GM10847 (cell line): Measurements from ENCODE around the gene EYS.

Experiments
- POLR2A ChIP-seq: IDR thresholded peaks from 2 replicates; pipeline ENCODE4 v1.6.1; 2011; ENCODE audit not compliant: insufficient read length; ENCODE audit errors: extremely low read depth

EYS gene

GRCh38 chr6:63963769-63964315 lies 1743.2 kb downstream of the EYS start:
- no peak for TF ChIP-seq POLR2A

DNA sequence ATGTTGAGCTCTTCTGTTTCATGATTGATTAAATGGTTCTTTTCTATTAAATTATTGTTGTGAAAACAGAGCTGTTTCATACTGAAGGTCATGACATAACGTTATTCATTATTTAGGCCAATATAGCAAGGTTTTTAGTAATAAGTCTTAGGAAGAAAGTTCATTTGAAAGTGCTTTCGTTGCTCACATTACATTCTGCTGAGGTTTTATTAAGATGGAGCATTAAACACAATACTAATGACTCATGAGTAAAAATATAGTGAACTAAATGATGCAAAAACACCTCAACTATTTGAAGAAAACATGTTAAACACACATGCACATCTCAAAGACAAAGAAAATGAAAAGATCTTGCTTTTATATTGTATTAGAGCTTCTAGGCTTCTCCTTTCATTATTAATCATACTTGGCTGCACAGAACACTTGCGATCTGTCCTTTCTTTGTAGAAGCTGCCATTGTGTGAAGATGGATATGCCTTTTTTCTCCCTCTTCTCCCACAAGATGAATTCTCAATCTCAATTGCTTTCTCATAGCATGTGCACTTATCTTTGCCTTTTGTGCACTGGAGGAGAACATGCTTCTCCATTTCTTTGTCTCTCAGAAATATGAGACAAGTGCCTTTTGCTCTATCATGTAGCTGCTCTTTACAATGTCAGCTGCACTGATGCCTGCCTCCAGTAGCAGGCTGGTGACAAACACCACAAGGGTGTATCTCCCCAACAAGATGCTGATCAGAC lies 1759.1 kb downstream of the EYS start:
- no peak for TF ChIP-seq POLR2A

DNA sequence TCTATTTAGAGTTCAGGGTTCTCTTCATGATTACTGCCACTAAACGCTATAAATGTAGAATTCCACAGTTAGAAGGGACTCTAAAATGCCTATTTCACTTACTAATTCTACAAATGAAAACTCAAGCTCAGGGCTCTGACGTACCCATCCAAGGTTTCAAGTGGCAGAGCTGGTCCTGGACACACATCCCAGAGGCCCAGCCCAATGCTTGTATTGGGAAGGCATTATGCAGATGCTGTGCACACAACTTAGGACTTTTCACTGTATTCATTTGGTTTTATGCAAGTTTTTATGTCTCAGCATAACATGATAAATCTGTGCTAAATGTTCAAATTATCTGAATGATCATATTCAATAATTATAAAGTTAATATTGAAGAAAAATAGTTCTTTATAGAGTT lies 1761.0 kb downstream of the EYS start:
- no peak for TF ChIP-seq POLR2A

- no peak for TF ChIP-seq POLR2A
Measured at GRCh38 chr6:63943826-63944225, 1763.2 kb downstream of the EYS start.

DNA sequence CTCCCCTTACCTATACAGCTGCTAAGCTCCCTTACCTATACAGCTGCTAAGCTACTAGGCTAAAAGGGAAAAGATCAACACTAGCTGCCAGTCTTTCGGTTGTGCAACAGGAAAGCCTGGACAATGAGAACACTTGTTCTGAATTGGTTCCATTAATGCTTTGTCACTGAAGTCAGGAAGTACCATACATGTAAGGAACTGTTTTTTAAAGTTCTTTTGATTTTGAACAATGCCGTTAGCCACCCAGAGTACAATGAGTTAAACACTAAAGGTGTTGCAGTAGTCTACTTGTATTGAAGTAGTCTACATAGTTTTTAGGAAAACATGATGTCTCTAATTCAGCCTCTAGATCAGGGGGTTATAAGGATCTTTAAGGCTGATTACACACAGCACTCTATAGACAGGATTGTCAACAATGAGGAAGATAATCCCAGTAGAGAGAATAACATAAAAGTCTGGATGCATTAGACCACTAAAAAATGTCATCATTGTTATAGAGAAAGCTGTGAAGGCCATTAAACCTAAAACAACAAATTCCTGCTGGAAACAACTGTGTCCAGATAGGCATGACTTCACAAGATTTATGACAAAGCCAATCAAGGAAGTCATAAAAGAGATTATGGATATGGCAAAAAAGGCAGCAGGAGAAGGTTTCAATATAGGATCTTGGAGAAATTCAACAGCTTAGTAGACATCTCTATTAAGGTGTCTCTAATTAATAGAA lies 1765.1 kb downstream of the EYS start:
- no peak for TF ChIP-seq POLR2A

GRCh38 chr6:63940056-63940455 lies 1767.0 kb downstream of the EYS start:
- TF ChIP-seq POLR2A: no peak

GRCh38 chr6:63936399-63936798 lies 1770.6 kb downstream of the EYS start:
- TF ChIP-seq POLR2A: no peak

DNA sequence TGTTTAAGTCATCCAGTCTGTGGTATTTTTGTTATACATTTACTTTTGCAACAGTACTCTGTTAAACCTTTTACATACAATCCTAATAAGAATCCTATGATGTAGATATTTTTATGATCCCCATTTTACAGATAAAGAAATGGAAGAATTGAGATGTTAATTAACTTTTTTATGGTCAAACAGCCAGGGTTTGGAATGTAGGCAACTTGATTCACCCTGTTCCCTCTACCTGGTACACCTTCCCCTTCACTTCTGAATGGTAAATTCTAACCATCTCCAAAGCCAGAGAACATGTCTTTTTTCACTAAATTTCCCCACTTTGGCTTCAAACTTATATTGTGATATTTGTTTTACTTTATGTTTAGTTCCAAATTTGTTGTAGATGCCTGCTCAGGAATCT lies 1771.3 kb downstream of the EYS start:
- TF ChIP-seq POLR2A: no peak

DNA sequence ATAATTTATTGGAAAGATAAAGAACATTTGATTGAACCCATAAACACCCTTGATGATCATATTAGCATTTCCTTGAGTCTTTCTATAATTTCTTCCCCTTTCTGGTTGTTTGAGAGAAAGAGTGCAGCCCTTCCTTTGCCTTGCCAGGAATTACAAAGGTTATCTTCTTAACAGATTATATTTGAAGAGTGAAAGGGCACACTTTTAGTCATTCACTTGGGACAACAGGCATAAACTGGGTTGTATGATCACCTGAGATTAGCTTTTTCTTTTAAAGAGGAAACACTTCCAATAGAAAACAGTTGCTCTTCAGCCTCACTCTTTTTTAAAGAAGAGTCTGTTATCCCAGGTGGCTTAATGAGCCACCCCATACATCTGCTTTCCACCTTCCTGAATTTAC lies 1776.2 kb downstream of the EYS start:
- no peak for TF ChIP-seq POLR2A

DNA sequence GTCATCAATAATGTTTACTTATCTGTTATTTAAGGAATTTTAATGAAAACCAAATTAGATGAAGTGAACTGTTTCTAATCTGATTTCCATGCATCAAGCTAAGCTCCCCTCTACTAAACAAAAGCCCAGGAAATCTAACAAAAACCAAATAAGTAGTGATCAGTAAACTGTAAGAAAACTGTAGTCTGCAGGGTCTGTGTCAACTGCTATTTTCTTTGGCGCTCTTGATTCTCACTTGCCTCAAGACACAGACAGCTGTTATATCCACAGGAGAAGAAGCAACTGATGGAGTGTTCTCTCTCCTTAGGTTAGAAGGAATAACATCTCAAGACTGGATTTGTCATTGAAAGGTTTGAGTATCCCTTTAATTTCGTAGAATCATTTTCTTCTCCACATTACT lies 1777.9 kb downstream of the EYS start:
- no peak for TF ChIP-seq POLR2A

GRCh38 chr6:63928613-63929012 lies 1778.4 kb downstream of the EYS start:
- no peak for TF ChIP-seq POLR2A

- TF ChIP-seq POLR2A: no peak
Measured at GRCh38 chr6:63926950-63927927, 1779.8 kb downstream of the EYS start.

DNA sequence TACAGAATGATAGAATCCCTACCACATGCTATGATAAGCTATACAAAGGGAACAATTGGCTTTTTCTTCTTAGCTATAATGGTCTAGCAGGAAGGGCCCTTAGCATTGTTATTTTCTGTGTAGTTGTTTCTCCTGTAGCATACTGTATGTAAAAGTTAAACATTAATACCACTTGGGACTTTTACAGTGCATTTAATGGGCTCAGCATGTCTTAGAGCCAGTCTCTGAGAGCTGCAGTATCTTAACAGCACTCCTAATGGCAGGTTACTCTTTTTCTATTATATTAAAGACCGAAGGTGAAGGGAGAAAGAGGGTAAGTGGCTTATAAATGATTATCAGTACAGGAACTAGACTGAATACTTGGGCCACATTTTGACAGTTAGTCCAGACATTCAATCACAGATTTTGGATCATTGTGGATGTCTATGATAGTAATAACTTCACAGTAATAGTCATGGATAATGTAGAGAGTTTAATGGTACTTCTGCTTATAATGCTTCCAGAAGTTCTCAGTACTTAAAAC lies 1780.7 kb downstream of the EYS start:
- TF ChIP-seq POLR2A: no peak

DNA sequence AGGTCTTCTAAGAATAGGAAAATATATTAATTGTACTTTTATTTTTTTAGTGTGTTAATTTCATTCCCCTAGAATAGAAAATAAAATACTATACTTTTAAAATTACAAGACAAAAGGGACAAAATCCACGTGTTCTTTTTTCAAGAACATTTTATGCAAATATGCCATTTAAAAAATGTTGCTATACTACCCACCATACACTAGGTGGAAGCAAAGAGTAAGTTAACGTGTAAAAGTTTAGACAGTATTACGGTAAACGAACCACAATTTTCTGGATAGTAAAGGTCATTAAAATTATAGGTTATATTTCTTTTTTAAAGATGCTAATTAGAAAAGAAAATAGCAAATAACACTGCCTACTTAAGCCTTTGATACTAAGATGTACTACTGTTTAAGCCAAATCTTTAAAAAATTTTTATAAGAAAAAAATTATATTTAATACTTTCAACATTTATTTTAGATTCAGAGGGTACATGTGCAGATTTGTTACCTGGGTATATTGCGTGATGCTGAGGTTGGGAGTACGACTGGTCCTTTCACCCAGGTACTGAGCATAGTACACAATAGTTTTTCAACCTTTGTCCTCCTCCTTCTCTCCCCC lies 1783.8 kb downstream of the EYS start:
- no peak for TF ChIP-seq POLR2A

DNA sequence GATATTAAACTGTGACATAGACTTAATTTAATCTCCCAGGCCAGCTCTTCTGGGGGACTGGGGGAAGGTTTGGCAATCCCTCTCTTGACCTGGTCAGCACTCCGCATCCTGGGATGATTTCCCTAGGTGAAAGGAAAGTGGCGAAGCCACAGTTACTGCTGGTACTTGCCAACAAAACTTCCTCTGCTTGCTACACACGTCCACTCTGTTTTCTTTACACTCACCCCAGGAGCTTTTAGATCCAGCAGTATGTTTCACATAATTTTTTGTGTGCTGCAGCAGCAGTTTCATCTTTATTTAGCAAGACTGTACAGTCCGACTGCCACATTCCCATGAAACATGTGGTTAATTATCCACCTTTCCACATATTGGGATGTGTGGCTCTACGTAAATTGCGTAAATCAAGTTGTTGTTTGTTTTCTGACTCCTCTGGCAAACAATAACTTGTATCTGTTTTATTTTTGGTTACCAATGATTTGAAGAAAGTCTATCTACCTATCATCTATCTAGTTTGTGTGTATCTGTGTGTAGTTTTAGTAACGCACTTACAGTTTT lies 1787.4 kb downstream of the EYS start:
- no peak for TF ChIP-seq POLR2A

GRCh38 chr6:63912887-63913286 lies 1794.1 kb downstream of the EYS start:
- no peak for TF ChIP-seq POLR2A
